K562 (cell line): ENCODE measurements around the gene ZNF516. TPM values are rescaled to one million over a fixed set of nuclear protein-coding genes. Genes with fewer than 3 reads are reported as not detected.

Experiments used
- ATAC-seq: fragments of 200-7000 bp; cut with Tn5 transposase; 3 replicates; pipeline ENCODE4 v1.9.1; 2020; ENCODE audit warnings: moderate library complexity
- BruUV-seq: library from RNA; stranded (reverse); fragments of 400-500 nt; replicated peaks from 2 replicates; lab custom pipeline; 2021; lab: Mats Ljungman, UMichigan
- CTCF ChIA-PET: fragments of 300-600 bp; formaldehyde crosslinking; extraction: SDS; loops from one replicate; lab custom pipeline; 2021; ENCODE audit warnings: low intra/inter-chr PET ratio; lab: Yijun Ruan, JAX
- POLR2A ChIA-PET: fragments of 300-600, 350-650 bp; sonication (Branson Sonifier 250); formaldehyde crosslinking; extraction: SDS; loops from one replicate; lab custom pipeline; 2021; ENCODE audit warnings: antibody characterized with exemption, inconsistent platforms; lab: Yijun Ruan, JAX
- DNase-seq, 4 experiments: peaks; one replicate each; pipeline versions ENCODE4 v3.0.0 to v3.0.0-alpha.2; 2011 to 2018; ENCODE audit warnings: low spot score in 3 of 4, mixed read lengths in 3 of 4; ENCODE audit errors: extremely low read depth in 1 of 4
- FAIRE-seq: peaks from 2 replicates; lab custom pipeline; 2011; peaks lifted over from hg19 to GRCh38; lab: Jason Lieb, UNC
- H2AFZ ChIP-seq: 2 replicates; pipeline ENCODE4 v1.6.0; 2011; ENCODE audit warnings: low read depth, low read length, control low read depth, inconsistent platforms
- H3K27ac ChIP-seq: fragments of 200-600 bp; 3 replicates; pipeline ENCODE4 v1.8.0; 2011; ENCODE audit warnings: low read depth, mild to moderate bottlenecking, control low read depth, inconsistent platforms, low read length, moderate library complexity, mixed read lengths; ENCODE audit errors: extremely low read depth
- H3K27me3 ChIP-seq, 2 experiments: fragments of 300-600 bp in 1 of 2; 2 replicates in 1 of 2; 3 replicates in 1 of 2; pipeline versions ENCODE4 v1.6.0 to v1.8.0; 2011; ENCODE audit warnings: inconsistent platforms in 2 of 2, low read length in 2 of 2, mild to moderate bottlenecking in 1 of 2, mixed read lengths in 1 of 2, moderate library complexity in 1 of 2; ENCODE audit not compliant: control insufficient read depth in 2 of 2, insufficient read depth in 2 of 2
- H3K36me3 ChIP-seq: fragments of 300-600 bp; 3 replicates; pipeline ENCODE4 v1.8.0; 2011; ENCODE audit warnings: mild to moderate bottlenecking, low read length, inconsistent platforms; ENCODE audit not compliant: control insufficient read depth, insufficient read depth
- H3K4me1 ChIP-seq, 2 experiments: fragments of 200-600 bp in 1 of 2; replicated peaks in 1 of 2; 2 replicates in 1 of 2; 3 replicates in 1 of 2; pipeline versions ENCODE4 v1.5.1 to v1.8.0; 2011; ENCODE audit warnings: inconsistent platforms in 2 of 2, low read length in 2 of 2, mild to moderate bottlenecking in 1 of 2, mixed read lengths in 1 of 2, moderate library complexity in 1 of 2; ENCODE audit not compliant: control insufficient read depth in 2 of 2, insufficient read depth in 2 of 2
- H3K4me2 ChIP-seq: 2 replicates; pipeline ENCODE4 v1.6.1; 2011; ENCODE audit warnings: low read length, control low read depth, inconsistent platforms, mixed read lengths; ENCODE audit not compliant: insufficient read depth
- H3K4me3 ChIP-seq: fragments of 200-600 bp; sonication (generic), shearing (Covaris generic); 2 replicates; pipeline ENCODE4 v1.5.1; 2016; ENCODE audit warnings: control low read depth, inconsistent platforms
- H3K79me2 ChIP-seq: fragments of 200-600 bp; 3 replicates; pipeline ENCODE4 v1.8.0; 2011; ENCODE audit warnings: low read length, inconsistent platforms; ENCODE audit not compliant: control insufficient read depth, insufficient read depth
- H3K9ac ChIP-seq, 2 experiments: 2 replicates each; pipeline versions ENCODE4 v1.6.0 to v1.6.1; 2011; ENCODE audit warnings: low read depth in 2 of 2, low read length in 2 of 2, control low read depth in 1 of 2, inconsistent platforms in 1 of 2, mild to moderate bottlenecking in 1 of 2, mixed read lengths in 1 of 2; ENCODE audit not compliant: insufficient read depth in 1 of 2
- H3K9me1 ChIP-seq: one replicate; pipeline ENCODE4 v1.6.0; 2011; ENCODE audit warnings: inconsistent platforms, mild to moderate bottlenecking, low read length, moderate library complexity; ENCODE audit not compliant: control insufficient read depth, insufficient read depth
- H3K9me3 ChIP-seq: replicated peaks from 2 replicates; pipeline ENCODE4 v1.5.1; 2011; ENCODE audit warnings: low read depth, low read length, inconsistent platforms; ENCODE audit not compliant: control insufficient read depth, insufficient read depth
- H4K20me1 ChIP-seq: replicated peaks from 2 replicates; pipeline ENCODE4 v1.6.1; 2011; ENCODE audit warnings: low read length, inconsistent platforms, mixed read lengths; ENCODE audit not compliant: control insufficient read depth, insufficient read depth
- DDX20 ChIP-seq: fragments of 450-650 bp; IDR thresholded peaks from 2 replicates; pipeline ENCODE4 v1.6.1; 2016; ENCODE audit warnings: missing genetic modification characterization, low read depth, mild to moderate bottlenecking, missing compliant biosample characterization, moderate library complexity
- E2F5 ChIP-seq: sonication (generic); formaldehyde crosslinking; IDR thresholded peaks from 2 replicates; pipeline ENCODE4 v1.8.0; 2022; ENCODE audit warnings: mild to moderate bottlenecking, missing genetic modification reagents
- ESRRA ChIP-seq: fragments of 450-650 bp; IDR thresholded peaks from 2 replicates; pipeline ENCODE4 v1.6.1; 2014; ENCODE audit warnings: low read depth, mild to moderate bottlenecking, moderate library complexity, borderline replicate concordance
- FOXJ2 ChIP-seq: fragments of 200-800 bp; sonication (Bioruptor generic); IDR thresholded peaks from 2 replicates; pipeline ENCODE4 v1.6.1; 2016; ENCODE audit warnings: missing genetic modification characterization, missing compliant biosample characterization
- HMBOX1 ChIP-seq: sonication (generic); IDR thresholded peaks from 2 replicates; pipeline ENCODE4 v1.6.1; 2016
- HNRNPUL1 ChIP-seq: fragments of 200-400 bp; formaldehyde crosslinking; IDR thresholded peaks from 2 replicates; pipeline ENCODE4 v1.6.1; 2017; ENCODE audit warnings: low read length
- KAT2B ChIP-seq: IDR thresholded peaks from one replicate; pipeline ENCODE4 v1.6.1; 2012; ENCODE audit warnings: low read depth, mild to moderate bottlenecking, control low read depth, inconsistent platforms, low read length, moderate library complexity
- PRDM10 ChIP-seq: fragments of 450-650 bp; IDR thresholded peaks from 2 replicates; pipeline ENCODE4 v1.6.1; 2018; ENCODE audit not compliant: partially characterized antibody
- SP2 ChIP-seq: IDR thresholded peaks from 2 replicates; pipeline ENCODE4 v1.6.1; 2011; ENCODE audit warnings: mild to moderate bottlenecking, low read depth, low read length, moderate library complexity; ENCODE audit not compliant: poor library complexity, severe bottlenecking; ENCODE audit errors: extremely low read depth
- ZBTB7A ChIP-seq: IDR thresholded peaks from 2 replicates; pipeline ENCODE4 v1.6.1; 2011; ENCODE audit warnings: low read depth, mild to moderate bottlenecking, low read length, moderate library complexity, borderline replicate concordance; ENCODE audit not compliant: control insufficient read depth
- ZEB2 ChIP-seq: fragments of 450-650 bp; IDR thresholded peaks from 2 replicates; pipeline ENCODE4 v1.6.1; 2016
- ZNF316 ChIP-seq: fragments of 450-650 bp; IDR thresholded peaks from 2 replicates; pipeline ENCODE4 v1.6.1; 2016
- ZNF354B ChIP-seq: fragments of 250-450 bp; sonication (Bioruptor Pico); IDR thresholded peaks from 2 replicates; pipeline ENCODE4 v1.4.0; 2020
- ZNF431 ChIP-seq: sonication (generic); formaldehyde crosslinking; IDR thresholded peaks from 2 replicates; pipeline ENCODE4 v1.8.0; 2022; ENCODE audit warnings: mild to moderate bottlenecking, missing genetic modification reagents
- WGBS: fragments of 100-300 bp; shearing (Covaris generic); methylation state at CpG from one replicate; pipeline ENCODE4 v1.1.6; 2016; ENCODE audit warnings: low coverage, mixed read lengths; ENCODE audit not compliant: insufficient coverage; ENCODE audit errors: missing lambda C conversion rate; 5-methylcytosine and 5-hydroxymethylcytosine counted together
- in situ Hi-C: fragments of 300-500 bp; cut with MboI; formaldehyde crosslinking; loops from 4 replicates; pipeline ENCODE4 v1.15.0; 2018; ENCODE audit warnings: inconsistent platforms, mixed read lengths
- intact Hi-C: fragments of 100-400 bp; cut with micrococcal nuclease; formaldehyde crosslinking; loops from 2 replicates; pipeline ENCODE4 v1.14.2; 2022
- polyA plus RNA-seq, 8 experiments: library from polyadenylated mRNA; depleted of rRNA in 4 of 8; stranded (reverse) in 5 of 8; unstranded in 3 of 8; fragments of >200 nt; fragmentation: Nextera tagmentation in 2 of 8; fragmentation: Illumina TruSeq in 1 of 8; extraction: Ambion mirVana in 2 of 8; extraction: Trizol in 1 of 8; gene quantifications; 2 replicates each; pipeline versions ENCODE4 v1.2.1 to v1.2.3, GENCODE V29; 2011 to 2014; ENCODE audit warnings: inconsistent platforms in 1 of 8, missing spikeins in 1 of 8
- total RNA-seq, 7 experiments: library from RNA; depleted of rRNA in 6 of 7; stranded (reverse); fragments of >200 nt in 6 of 7; fragmentation: Illumina TruSeq in 2 of 7; extraction: Trizol in 2 of 7; gene quantifications; 2 replicates each; pipeline versions ENCODE4 v1.2.1 to v1.2.3, GENCODE V29; 2011 to 2021; ENCODE audit warnings: low replicate concordance in 1 of 7

The ZNF516 gene
- total and polyA plus RNA-seq, 9 of the 15 experiments (the other 6 are each of a cell fraction or from before 2014, with no cell fraction given) = 0.04 to 0.20 (median 0.08) TPM; not detected in 3

- CTCF ChIA-PET = no interaction called here
- TF ChIP-seq SP2 (no peak), ZEB2 (no peak), HMBOX1 (no peak), KAT2B (no peak), FOXJ2 (tag) (no peak), DDX20 (tag) (no peak), ESRRA (no peak), E2F5 (CRISPR knock-in tag) (no peak), ZNF316 (no peak), ZNF354B (CRISPR knock-in tag) (no peak), HNRNPUL1 (no peak), PRDM10 (no peak), ZBTB7A (no peak), ZNF431 (CRISPR knock-in tag) (no peak)
- POLR2A ChIA-PET = interaction anchor here (0.7 kb wide), 2 partner anchors 215 to 1344 kb away, joined by 3 read pairs; no protein-coding TSS in a partner anchor
- no peaks in the 10 kb centered on the region for H3K36me3 ChIP-seq
- no peaks in the 10 kb centered on the region for H4K20me1 ChIP-seq
- FAIRE-seq (no peak), DNase-seq (no peak), ATAC-seq (no peak)
- peaks cover 0 to 14% of the 10 kb centered on the region in 2 experiments; a peak in 2 of 5 replicates for H3K27me3 ChIP-seq
- intact Hi-C loops = no loop called here
- WGBS = 25% methylated on average over 12 of the region's 19 CpGs
- H3K4me1 ChIP-seq = no peaks in the 10 kb centered on the region; a peak in 1 of 5 replicates
- no peak overlapping the region for H3K27ac ChIP-seq
- no peaks in the 10 kb centered on the region for H3K9me3 ChIP-seq
- no peak overlapping the region for H2AFZ ChIP-seq
- in situ Hi-C loops = no loop called here
- no peak overlapping the region for H3K4me2 ChIP-seq
- no peaks in the 10 kb centered on the region for H3K9me1 ChIP-seq
- no peak overlapping the region for H3K4me3 ChIP-seq
- H3K79me2 ChIP-seq = no peaks in the 10 kb centered on the region
- no TSS peak for BruUV-seq
- no peak overlapping the region for H3K9ac ChIP-seq
Observed at GRCh38 chr18:76380127-76380729, 114.8 kb downstream of the ZNF516 start.
